WI38 (cell line): ENCODE data around the gene REM2.
A peak's percentile ranks its signal among the peaks of the same experiment; 100 is the strongest.

Source experiments
- H3K4me3 ChIP-seq: 2 replicates; pipeline ENCODE4 v1.5.1; 2011; ENCODE audit warnings: low read depth, mild to moderate bottlenecking, control low read depth, low read length
- TF ChIP-seq, protein P1 (sequence below): IDR thresholded peaks from 2 replicates; pipeline ENCODE4 v1.5.1; 2012; ENCODE audit warnings: low read depth, mild to moderate bottlenecking, control low read depth, low read length

Gene REM2

GRCh38 chr14:22887260-22887989 lies 4.4 kb downstream of the REM2 start:
- TF ChIP-seq, protein P1, sequence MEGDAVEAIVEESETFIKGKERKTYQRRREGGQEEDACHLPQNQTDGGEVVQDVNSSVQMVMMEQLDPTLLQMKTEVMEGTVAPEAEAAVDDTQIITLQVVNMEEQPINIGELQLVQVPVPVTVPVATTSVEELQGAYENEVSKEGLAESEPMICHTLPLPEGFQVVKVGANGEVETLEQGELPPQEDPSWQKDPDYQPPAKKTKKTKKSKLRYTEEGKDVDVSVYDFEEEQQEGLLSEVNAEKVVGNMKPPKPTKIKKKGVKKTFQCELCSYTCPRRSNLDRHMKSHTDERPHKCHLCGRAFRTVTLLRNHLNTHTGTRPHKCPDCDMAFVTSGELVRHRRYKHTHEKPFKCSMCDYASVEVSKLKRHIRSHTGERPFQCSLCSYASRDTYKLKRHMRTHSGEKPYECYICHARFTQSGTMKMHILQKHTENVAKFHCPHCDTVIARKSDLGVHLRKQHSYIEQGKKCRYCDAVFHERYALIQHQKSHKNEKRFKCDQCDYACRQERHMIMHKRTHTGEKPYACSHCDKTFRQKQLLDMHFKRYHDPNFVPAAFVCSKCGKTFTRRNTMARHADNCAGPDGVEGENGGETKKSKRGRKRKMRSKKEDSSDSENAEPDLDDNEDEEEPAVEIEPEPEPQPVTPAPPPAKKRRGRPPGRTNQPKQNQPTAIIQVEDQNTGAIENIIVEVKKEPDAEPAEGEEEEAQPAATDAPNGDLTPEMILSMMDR = no peak
- H3K4me3 ChIP-seq = peak overlapping the region; percentile 68

DNA sequence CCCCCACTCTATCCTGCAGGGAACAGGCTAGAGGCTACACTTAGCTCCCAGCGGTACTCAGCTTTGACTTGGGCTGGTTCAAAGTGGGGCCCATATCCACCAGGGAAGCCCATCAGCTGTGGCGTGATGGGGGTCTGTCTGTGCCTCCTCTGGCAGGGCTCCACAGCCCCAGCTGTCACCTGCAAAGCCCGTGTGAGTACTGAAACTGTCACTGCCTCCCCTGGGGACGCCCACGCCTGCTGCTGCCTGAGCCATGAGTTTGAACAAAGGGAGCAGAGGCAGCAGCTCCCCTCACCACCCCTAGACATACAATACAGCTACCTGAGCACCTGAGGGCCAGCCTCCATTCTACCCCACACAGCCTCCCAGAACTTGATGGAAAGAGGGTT lies 5.0 kb downstream of the REM2 start:
- H3K4me3 ChIP-seq = peak overlapping the region; percentile 68
- TF ChIP-seq, protein P1 = no peak

- no peak overlapping the region for H3K4me3 ChIP-seq
- TF ChIP-seq, protein P1 = no peak
Observed at GRCh38 chr14:22888662-22889061, 5.6 kb downstream of the REM2 start.

GRCh38 chr14:22890416-22890815 lies 7.4 kb downstream of the REM2 start:
- TF ChIP-seq, protein P1 = no peak
- H3K4me3 ChIP-seq = no peak overlapping the region

DNA sequence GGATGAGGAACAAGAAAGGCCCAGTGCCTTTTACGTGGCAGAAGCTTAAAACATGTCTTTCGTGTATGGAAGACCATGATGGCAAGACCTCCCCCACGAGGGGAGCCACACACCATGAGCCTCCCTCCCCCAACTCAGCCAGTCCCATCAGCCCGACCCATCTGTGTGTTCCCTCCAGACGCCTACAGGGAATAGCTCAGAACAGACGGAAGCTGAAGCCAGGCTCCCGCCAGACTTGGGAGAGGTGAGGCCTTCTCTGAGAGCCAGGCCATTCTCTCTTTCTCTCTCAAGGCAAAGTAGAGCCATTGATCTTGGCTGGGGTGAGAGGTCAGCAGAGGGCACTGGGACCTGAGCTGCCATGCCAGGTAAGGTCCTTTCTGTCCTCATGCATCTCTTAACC lies 9.5 kb downstream of the REM2 start:
- no peak overlapping the region for H3K4me3 ChIP-seq
- TF ChIP-seq, protein P1 = no peak

GRCh38 chr14:22893706-22894105 lies 10.7 kb downstream of the REM2 start:
- H3K4me3 ChIP-seq = no peak overlapping the region
- TF ChIP-seq, protein P1 = no peak

GRCh38 chr14:22895402-22895801 lies 12.4 kb downstream of the REM2 start:
- no peak overlapping the region for H3K4me3 ChIP-seq
- TF ChIP-seq, protein P1 = no peak
